ENCODE measurements around the gene KRT7.
"Not testable (repeated sequence)": the region's sequence is repeated elsewhere in the genome, so short reads cannot be mapped to it uniquely, and the experiment has no call there.

Gene KRT7

GRCh38 chr12:52285851-52286530 lies 52.9 kb downstream of the KRT7 start:
- Histone ChIP-seq H3K4me2 (ENCODE audit: low read length) (no peak overlapping the region), H3K79me2 (ENCODE audit: control insufficient read depth, low read length) (no peaks in the 10 kb centered on the region), H3K4me3 (ENCODE audit: low read length) (no peak overlapping the region), H3K9me2 (replicated peaks; ENCODE audit: control insufficient read depth, low read length) (no peaks in the 10 kb centered on the region), H3K36me3 (ENCODE audit: control insufficient read depth, low read length) (no peaks in the 10 kb centered on the region), H3K4me1 (ENCODE audit: control insufficient read depth, low read length) (0 out of 2 replicates have a peak, but pooled peaks cover 3% of the 10 kb centered on the region), H3F3A (ENCODE audit: control insufficient read depth, insufficient read depth) (no peaks in the 10 kb centered on the region), H4K20me1 (ENCODE audit: control insufficient read depth, insufficient read depth, low read depth, low read length) (no peaks in the 10 kb centered on the region), H3K9me3 (ENCODE audit: control insufficient read depth, insufficient read depth, low read length) (no peaks in the 10 kb centered on the region), H3K27ac (ENCODE audit: low read depth, low read length) (no peak overlapping the region), H3K27me3 (ENCODE audit: control insufficient read depth, low read length) (no peaks in the 10 kb centered on the region)
- TF ChIP-seq, protein P1, sequence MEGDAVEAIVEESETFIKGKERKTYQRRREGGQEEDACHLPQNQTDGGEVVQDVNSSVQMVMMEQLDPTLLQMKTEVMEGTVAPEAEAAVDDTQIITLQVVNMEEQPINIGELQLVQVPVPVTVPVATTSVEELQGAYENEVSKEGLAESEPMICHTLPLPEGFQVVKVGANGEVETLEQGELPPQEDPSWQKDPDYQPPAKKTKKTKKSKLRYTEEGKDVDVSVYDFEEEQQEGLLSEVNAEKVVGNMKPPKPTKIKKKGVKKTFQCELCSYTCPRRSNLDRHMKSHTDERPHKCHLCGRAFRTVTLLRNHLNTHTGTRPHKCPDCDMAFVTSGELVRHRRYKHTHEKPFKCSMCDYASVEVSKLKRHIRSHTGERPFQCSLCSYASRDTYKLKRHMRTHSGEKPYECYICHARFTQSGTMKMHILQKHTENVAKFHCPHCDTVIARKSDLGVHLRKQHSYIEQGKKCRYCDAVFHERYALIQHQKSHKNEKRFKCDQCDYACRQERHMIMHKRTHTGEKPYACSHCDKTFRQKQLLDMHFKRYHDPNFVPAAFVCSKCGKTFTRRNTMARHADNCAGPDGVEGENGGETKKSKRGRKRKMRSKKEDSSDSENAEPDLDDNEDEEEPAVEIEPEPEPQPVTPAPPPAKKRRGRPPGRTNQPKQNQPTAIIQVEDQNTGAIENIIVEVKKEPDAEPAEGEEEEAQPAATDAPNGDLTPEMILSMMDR (IDR thresholded peaks at IDR 0.05; ENCODE audit: low read depth, low read length, poor library complexity, severe bottlenecking): no peak
- no peak for TF ChIP-seq EZH2phosphoT487 (IDR thresholded peaks at IDR 0.05; ENCODE audit: borderline replicate concordance, low read length)

DNA sequence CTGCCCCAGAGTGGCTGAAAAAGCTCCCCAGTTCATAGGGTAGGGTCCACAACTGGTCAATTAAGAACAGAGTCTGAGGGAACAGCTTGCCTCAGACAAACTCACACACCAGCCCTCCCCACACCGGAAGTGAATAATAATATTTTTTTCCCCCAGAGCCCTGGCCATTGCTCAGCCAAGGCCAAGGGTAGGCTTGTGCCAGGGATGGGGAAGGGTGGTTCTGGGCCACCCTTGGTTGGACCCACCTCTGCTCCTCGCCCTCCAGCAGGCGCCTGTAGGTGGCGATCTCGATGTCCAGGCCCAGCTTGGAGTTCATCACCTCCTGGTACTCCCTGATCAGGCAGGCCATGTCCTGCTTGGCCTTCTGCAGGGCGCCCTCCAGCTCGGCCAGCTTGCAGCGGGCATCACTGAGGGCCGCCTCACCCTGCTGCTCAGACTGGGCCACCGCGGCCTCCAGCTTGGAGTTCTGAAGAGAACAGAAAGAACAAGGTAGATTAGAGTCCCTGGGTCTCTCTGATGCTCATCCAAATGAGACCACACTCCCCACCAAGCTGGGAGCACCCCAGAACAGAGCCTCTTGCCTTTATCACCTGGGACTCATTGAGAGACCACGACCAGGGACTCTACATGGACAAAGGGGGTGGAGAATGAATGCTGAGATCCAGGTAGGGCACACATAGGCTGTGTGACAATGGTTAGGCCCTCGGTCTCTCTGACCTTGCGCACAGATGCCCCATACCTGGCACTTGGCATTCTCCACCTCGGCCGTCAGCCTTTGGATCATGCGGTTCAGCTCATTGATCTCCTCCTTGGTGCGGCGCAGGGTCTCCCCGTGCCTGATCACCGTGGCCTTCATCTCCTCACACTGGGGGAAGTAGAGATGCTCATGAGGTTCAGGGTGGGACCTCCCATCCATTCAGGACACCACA lies 54.1 kb downstream of the KRT7 start:
- not testable (repeated sequence) for H3K9me2 ChIP-seq (replicated peaks; ENCODE audit: control insufficient read depth, low read length); H3K4me1 ChIP-seq (ENCODE audit: control insufficient read depth, low read length); H3K36me3 ChIP-seq (ENCODE audit: control insufficient read depth, low read length); H3F3A ChIP-seq (ENCODE audit: control insufficient read depth, insufficient read depth); H3K4me3 ChIP-seq (ENCODE audit: low read length); H3K9me3 ChIP-seq (ENCODE audit: control insufficient read depth, insufficient read depth, low read length); H3K27me3 ChIP-seq (ENCODE audit: control insufficient read depth, low read length); H3K4me2 ChIP-seq (ENCODE audit: low read length); H3K79me2 ChIP-seq (ENCODE audit: control insufficient read depth, low read length); H3K27ac ChIP-seq (ENCODE audit: low read depth, low read length); H4K20me1 ChIP-seq (ENCODE audit: control insufficient read depth, insufficient read depth, low read depth, low read length)
- TF ChIP-seq, protein P1 (IDR thresholded peaks at IDR 0.05; ENCODE audit: low read depth, low read length, poor library complexity, severe bottlenecking): peak; percentile 41

DNA sequence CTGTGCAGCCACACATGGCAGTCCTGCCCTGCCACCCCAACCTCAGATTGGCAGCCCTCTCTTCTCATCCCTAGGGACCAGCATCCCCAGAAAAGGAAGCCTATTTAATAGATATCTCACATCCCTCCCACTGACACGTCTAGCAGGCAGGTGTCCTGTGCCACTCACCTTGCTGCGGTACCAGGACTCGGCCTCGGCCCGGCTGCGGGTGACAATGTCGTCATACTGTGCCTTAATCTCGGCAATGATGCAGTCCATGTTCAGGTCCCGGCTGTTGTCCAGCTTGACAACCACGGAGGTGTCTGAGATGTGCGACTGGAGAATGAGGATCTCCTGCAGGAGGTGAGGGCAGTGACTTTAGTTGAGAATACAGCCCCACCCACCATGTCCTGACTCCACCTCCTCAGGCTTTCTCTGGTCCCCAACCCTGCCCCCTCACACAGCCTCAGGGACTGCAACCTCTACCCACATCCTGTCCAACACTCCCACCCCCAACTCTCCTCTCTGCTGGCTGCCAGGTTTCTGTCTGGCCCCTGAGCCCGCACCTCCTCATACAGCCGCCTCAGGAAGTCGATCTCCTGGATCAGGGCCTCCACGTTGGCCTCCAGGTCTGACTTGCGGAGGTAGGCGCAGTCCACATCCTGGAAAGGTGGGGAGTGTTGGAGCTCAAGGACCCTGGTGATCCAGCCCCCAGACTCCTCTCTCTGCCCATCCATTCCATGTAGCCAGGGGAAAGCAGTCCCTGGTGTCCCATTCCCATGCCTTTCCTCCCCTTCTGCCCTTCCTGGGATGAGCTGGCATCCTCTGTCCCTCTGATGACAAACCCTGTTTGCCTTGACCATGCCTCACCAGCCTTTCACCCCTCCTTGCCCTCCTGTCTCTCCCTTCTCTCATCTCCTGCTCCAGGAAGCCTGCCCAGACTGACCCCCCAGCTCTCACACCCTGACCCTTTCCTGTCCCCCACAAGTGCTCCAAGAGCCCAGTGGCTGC lies 55.1 kb downstream of the KRT7 start:
- not testable (repeated sequence) for H3F3A ChIP-seq (ENCODE audit: control insufficient read depth, insufficient read depth); H3K4me2 ChIP-seq (ENCODE audit: low read length); H4K20me1 ChIP-seq (ENCODE audit: control insufficient read depth, insufficient read depth, low read depth, low read length); H3K27me3 ChIP-seq (ENCODE audit: control insufficient read depth, low read length); H3K4me3 ChIP-seq (ENCODE audit: low read length); H3K36me3 ChIP-seq (ENCODE audit: control insufficient read depth, low read length); H3K9me3 ChIP-seq (ENCODE audit: control insufficient read depth, insufficient read depth, low read length); H3K9me2 ChIP-seq (replicated peaks; ENCODE audit: control insufficient read depth, low read length); H3K4me1 ChIP-seq (ENCODE audit: control insufficient read depth, low read length); H3K79me2 ChIP-seq (ENCODE audit: control insufficient read depth, low read length); H3K27ac ChIP-seq (ENCODE audit: low read depth, low read length)

- not testable (repeated sequence) for H3K9me3 ChIP-seq (ENCODE audit: control insufficient read depth, insufficient read depth, low read length); H4K20me1 ChIP-seq (ENCODE audit: control insufficient read depth, insufficient read depth, low read depth, low read length); H3K9me2 ChIP-seq (replicated peaks; ENCODE audit: control insufficient read depth, low read length); H3K4me2 ChIP-seq (ENCODE audit: low read length); H3K4me3 ChIP-seq (ENCODE audit: low read length); H3K27ac ChIP-seq (ENCODE audit: low read depth, low read length); H3K79me2 ChIP-seq (ENCODE audit: control insufficient read depth, low read length); H3K27me3 ChIP-seq (ENCODE audit: control insufficient read depth, low read length); H3K36me3 ChIP-seq (ENCODE audit: control insufficient read depth, low read length); H3F3A ChIP-seq (ENCODE audit: control insufficient read depth, insufficient read depth); H3K4me1 ChIP-seq (ENCODE audit: control insufficient read depth, low read length)
Measured at GRCh38 chr12:52290483-52291134, 57.6 kb downstream of the KRT7 start.
